Measurements from ENCODE around the gene RHBDD1. TPM values are rescaled to one million over a fixed set of nuclear protein-coding genes. Genes with fewer than 3 reads are reported as not detected.

The RHBDD1 gene
- total RNA-seq, 1 donor from 2014 or later = 43.6 TPM

GRCh38 chr2:227035711-227036367 lies 200.0 kb downstream of the RHBDD1 start:
- DNase-seq = no peak

- no peak for DNase-seq
Measured at GRCh38 chr2:227036527-227036926, 200.7 kb downstream of the RHBDD1 start.

GRCh38 chr2:227038550-227039189 lies 202.8 kb downstream of the RHBDD1 start:
- peak; percentile 19 for DNase-seq

GRCh38 chr2:227043981-227044380 lies 208.1 kb downstream of the RHBDD1 start:
- no peak for DNase-seq

Small RNA genes lying within 50 kb of the gene (small RNA-seq; reads per million reads assigned to genes)
- gene RF00554 (ENCODE audit: low replicate concordance) = not detected

Other genes with a start within 250 kb of the RHBDD1 start
- 16.1 TPM for gene IRS1, start 36.2 kb upstream of the RHBDD1 start, total RNA-seq